NCI-H1436 treated with DMSO at 0.1 percent for 48 hours (cell line): ENCODE data around the gene IGF1R.

Source experiments
- DNase-seq: peaks from one replicate; lab custom pipeline; 2025; lab: John Stamatoyannopoulos, UW

IGF1R gene

GRCh38 chr15:98648654-98649471, 524 bp downstream of the IGF1R start:
- no peak for DNase-seq

- no peak for DNase-seq
Observed at GRCh38 chr15:98649472-98650416, 1.4 kb downstream of the IGF1R start.

DNA sequence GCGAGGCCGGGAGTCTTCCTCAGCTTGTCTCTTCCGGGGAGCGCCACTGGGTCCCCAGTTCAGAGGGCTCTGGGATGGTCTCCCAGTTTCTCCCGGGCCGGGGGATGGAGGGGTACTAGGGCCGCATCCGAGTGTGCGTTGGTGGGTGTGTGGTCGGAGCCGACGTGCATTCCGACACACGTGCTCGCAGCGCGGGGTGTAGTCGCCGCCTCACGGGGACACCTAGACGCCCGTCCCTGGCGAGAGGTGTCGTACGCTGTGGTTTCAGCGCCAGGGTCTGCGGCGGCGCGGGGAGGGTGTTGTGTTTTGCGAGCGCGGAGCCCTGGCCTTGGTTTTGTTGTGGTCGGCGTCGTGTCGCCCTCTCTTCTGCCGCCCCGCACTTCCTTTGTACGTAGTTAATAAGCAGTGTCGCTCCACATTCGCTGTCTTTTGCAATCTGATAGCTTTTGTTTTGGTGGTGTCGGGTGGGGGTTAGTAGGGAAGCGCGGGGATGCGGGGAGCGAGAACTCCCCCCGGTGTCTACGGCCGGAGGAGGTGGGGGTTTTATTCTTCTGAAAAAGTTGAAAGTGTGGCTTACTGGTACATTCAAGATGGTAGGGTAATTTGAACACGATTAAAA, 2.2 kb downstream of the IGF1R start:
- DNase-seq = no peak

- DNase-seq = no peak
Observed at GRCh38 chr15:98651036-98651481, 2.7 kb downstream of the IGF1R start.

- DNase-seq = no peak
Observed at GRCh38 chr15:98651581-98652220, 3.4 kb downstream of the IGF1R start.

DNA sequence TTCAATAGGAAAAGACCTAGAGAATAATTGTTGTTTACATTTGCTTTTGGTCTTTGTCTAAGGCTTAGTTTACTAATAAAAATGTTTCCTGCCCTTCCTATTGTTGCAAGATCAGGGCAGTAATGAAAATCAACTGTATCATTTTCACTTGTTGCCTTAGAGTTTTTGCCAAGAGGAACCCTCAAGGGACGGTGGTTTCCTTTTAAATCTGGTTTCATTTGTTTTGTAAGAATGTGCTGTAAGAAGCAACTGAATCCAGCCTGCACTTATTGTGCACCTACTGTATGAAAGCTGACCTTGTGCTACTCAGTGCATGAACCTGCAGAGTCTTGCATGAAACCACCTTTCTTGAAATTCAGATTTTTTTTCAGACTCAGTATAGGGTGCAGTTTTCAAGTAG, 5.3 kb downstream of the IGF1R start:
- DNase-seq = no peak

GRCh38 chr15:98654790-98655360, 6.5 kb downstream of the IGF1R start:
- no peak for DNase-seq

DNA sequence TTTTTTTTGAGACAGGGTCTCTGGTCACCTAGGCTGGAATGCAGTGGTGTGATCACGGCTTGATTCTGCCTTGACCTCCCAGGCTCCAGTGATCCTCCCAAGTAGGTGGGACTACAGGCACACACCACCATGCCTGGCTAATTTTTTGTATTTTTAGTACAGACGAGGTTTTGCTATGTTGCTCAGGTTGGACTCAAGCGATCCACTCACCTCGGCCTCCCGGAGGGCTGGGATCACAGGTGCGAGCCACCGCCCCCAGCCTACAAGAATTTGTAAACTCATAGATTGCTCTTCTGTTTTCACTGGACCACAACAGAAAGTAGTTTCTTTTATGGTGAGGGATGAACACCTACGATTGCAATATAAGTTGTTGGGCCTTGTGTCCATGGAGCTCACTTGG, 7.4 kb downstream of the IGF1R start:
- no peak for DNase-seq

GRCh38 chr15:98657721-98658120, 9.4 kb downstream of the IGF1R start:
- no peak for DNase-seq

GRCh38 chr15:98658831-98659699, 10.7 kb downstream of the IGF1R start:
- DNase-seq = no peak

DNA sequence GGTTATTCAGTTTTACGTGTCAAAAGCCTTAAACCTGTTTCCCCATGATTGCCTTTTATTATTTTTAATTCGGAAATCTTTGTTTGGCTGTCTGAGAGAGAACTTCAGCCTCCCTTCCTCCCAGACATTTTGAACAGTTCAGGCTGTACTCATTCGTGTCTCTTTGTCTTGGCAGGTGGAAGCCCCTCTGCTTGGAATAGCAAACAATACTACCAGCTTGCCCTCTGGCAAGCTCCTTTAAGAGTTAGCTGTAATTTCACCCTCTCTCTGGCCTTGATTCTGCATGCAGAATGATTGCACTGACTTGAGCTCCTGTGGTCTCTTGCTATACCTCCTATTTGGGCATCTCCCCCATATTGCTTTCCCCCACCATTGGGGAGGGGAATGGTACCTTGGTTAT, 11.7 kb downstream of the IGF1R start:
- no peak for DNase-seq

DNA sequence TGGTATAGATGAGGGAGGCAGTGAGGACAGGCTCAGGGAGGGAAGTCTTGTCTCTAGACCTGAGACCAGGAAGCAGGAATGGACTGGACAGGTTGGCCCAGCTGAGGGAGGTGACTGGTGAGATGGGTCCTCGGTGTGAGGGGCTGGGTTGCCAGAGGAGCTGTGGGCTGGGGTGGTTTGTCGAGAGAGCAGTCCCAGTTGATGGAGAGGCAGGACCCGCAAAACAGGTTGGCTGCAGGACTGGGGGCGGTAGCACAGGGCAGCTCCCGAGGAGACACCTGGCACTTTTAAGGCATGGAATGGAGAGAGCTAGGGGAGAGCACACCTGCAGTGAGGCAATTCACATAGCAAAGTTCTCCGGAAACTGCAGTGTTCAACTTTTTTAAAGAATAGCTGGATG, 14.7 kb downstream of the IGF1R start:
- DNase-seq = no peak

DNA sequence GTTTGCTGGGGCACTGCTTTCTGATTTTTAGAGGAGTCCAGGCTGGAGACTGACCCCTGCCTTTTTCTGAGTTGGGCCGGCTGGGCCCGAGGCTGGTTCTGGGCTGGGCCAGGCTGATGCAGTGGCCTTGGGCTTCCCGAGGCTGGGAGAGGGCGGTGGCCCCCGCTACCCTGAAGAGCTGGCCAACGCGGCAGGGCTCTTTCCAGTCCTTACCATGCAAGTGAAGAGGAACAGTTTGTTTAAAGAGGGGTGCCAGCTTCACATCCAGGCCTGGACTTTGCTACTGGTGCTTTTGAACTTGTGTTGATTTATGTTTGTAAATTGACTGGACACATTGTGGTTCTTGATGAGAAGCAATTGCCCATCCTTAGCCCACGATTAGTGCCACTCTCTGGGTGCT, 15.3 kb downstream of the IGF1R start:
- no peak for DNase-seq

DNA sequence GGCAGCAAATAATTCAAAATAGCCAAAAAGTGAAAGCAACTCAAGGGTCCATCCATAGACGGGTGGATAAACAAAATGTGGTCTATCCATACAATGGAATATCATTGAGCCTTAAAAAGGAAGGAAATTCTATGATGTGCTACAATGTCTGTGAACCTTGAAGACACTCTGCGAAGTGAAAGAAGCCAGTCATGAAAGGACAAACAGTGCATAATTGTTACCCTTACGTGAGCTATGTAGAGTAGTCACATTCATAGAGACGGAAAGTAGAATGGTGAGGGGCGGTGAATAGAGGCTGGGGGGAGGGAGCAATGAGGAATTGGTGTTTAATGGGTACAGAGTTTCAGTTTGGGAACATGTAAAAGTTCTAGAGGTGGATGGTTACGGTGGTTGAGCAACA, 18.1 kb downstream of the IGF1R start:
- DNase-seq = no peak

DNA sequence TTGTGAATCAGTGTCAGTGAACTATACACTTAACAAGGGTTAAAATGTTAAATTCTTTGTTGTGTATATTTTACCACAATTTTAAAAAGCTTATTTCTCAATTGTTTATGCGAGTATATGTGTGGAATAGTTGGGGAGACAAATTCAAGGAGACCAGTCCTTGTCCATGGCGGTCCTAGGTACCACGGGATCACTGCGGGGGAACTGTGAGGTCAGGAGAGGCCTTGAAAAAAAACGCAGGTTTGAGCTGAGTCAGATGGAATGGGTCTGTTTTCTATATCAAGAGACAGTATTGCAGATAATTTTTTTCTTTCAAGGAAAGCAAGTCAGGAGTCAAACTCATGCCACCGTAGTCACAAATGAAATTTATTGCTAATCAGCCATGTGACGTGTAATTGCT, 18.5 kb downstream of the IGF1R start:
- no peak for DNase-seq

DNA sequence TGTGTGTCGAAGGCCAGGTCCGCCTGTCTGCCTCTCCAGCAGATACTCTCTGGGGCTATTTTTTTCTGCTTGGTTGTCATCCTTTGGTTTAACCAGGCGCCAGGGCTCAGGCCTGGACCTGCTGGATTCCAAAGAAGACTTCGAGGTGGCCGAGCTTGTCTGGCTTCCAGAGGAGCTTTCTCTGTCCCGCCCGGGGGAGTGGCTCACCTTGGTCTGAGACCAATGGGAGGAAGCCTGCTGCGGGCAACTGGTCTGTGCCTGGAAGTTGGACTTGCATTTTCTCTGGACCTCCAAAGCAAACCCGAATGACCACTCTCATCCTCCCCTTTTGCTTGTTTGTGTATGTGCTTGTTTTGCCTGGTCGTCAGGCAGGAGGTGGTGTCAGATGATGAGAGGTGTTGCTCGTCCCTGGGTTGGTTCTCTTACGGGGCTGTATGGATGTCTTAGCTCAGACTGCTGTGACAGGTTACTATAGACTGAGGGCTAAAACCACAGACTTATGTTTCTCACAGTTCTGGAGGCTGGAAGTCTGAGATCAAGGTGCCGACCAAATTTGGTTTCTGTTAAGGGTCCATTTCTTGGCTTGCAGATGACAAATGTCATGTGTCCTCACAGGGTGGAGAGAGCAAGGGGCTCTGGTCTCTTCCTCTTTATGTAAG, 19.3 kb downstream of the IGF1R start:
- DNase-seq = no peak

- DNase-seq = no peak
Observed at GRCh38 chr15:98668566-98669308, 20.4 kb downstream of the IGF1R start.

DNA sequence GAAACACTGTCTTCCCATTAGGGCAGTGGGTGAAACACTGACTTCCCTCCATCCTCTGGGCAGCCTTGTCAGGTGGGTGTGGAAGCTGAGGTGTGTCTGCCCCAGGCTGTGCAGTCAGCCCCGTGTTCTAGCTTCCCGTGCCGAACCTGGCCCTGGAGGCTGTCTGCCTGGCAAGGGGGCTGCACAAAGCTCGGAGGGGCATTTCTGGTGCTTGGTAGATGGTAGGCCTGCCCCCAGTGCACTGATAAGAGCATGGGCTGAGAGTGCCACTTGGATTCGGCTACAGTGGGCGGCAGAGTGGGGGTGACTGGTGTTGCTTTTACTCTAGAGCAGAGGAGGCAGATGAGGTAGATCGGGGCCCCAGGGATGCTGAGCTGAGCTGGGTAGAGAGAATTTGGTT, 21.3 kb downstream of the IGF1R start:
- no peak for DNase-seq
